Suppressor macrophage treated with lipopolysaccharide for 4 hours (primary cell): ENCODE data around the gene PRAMEF1.
"Not testable (repeated sequence)": the region's sequence is repeated elsewhere in the genome, so short reads cannot be mapped to it uniquely, and the experiment has no call there.

Source experiments
- DNase-seq: peaks from one replicate; pipeline ENCODE4 v3.0.0-alpha.2; 2020

Gene PRAMEF1, protein sequence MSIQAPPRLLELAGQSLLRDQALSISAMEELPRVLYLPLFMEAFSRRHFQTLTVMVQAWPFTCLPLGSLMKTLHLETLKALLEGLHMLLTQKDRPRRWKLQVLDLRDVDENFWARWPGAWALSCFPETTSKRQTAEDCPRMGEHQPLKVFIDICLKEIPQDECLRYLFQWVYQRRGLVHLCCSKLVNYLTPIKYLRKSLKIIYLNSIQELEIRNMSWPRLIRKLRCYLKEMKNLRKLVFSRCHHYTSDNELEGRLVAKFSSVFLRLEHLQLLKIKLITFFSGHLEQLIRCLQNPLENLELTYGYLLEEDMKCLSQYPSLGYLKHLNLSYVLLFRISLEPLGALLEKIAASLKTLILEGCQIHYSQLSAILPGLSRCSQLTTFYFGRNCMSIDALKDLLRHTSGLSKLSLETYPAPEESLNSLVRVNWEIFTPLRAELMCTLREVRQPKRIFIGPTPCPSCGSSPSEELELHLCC

DNA sequence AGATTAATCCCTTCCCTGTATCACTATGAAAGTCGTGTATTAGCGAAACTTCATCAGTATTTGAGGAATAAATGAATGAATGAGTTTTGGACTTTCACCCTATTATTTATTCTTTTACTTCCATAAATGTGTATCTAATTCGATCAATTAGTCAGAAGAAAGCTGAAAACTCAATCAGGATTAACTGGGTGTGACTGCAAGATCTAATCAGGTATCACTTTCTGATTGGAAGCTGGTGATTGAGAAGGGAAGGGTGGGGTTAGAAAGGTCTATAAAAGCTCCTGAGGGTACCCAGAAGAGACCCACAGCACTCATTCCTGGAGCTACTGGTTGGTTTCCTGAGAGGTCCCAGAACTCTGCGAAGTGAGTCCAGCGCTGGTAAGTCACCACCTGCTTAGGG is at the start of gene PRAMEF1:
TSS of gene PRAMEF1 (plus strand) at position 301 of the 400 bp plus-strand sequence. CDS start 1,831 bp downstream, outside the sequence.
- DNase-seq: not testable (repeated sequence)

DNA sequence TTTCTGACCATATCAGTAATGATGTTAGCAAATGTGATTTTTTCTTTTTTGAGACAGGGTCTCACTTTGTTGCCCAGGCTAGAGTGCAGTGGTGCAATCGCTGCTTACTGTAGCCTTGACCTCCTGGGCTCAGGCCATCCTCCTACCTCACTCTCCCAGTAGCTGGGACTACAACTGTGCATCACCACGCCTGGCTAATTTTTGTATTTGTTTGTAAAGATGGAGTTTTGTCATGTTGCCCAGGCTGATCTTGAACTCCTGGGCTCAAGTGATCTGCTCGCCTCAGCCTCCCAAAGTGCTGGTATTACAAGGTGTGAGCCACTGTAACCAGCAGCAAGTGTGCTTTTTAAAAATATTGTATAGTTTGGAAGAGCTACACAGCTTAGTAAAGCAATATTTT is 49.3 kb upstream of the PRAMEF1 start:
- no peak for DNase-seq

DNA sequence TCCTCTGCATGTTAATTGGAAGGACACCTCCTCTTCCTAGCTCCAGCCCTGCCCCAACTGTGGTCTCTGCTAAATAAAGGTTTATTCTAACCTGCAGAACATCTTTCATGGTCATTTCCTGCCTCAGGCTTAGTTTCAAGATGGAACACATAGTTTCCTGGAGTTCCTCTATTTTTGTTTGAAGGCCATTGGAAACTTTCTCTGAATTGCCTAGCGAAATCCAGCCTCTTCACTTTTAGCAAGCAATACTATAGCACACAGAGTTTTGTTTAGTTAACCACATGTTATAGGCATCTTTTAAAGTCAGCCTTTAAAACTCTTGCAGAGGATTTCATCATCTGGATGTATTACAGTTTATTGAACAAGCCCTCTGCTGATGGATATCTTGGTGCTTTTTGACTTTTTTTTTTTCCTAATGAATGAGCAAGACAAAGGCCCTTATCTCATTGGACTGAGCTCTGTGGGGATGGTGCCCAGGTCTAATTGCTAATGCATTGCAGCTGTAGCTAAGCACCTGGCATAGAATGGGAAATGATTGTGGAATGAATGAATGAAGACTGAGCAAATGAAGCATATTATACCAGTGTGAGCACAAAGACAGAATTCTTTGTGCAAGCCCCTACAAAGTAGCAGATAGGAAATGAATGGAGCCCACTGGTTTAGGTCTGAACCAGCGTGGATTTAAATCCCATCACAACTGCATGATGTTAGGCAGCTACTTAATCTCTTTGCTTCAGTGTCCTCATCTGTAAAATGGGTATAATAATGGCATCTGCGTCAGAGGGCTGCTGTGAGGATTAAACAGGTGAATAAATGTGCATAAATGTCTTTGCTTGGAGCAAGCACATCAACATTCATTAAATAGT is 45.8 kb upstream of the PRAMEF1 start:
- DNase-seq: no peak

DNA sequence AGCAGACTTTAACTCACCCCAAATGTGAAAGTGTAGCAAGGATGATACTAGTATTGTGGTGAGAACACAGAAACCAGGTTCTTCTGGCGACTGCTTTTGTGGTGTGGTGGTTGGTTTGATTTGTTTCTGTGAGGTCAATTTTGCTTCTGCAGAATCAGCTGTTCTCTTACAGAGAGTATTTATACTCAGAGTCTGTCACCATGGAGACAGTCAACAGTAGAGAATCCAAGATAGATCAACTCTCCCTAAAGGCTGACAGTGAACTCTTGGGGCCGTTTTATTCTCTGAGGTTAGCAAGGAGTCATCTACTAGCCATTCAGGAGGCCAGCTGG is 45.2 kb upstream of the PRAMEF1 start, which contains the start of gene CFAP107:
TSS of gene CFAP107 (plus strand) at position 209 of the 332 bp plus-strand sequence. CDS start 231 bp downstream, outside the sequence.
- DNase-seq: no peak

DNA sequence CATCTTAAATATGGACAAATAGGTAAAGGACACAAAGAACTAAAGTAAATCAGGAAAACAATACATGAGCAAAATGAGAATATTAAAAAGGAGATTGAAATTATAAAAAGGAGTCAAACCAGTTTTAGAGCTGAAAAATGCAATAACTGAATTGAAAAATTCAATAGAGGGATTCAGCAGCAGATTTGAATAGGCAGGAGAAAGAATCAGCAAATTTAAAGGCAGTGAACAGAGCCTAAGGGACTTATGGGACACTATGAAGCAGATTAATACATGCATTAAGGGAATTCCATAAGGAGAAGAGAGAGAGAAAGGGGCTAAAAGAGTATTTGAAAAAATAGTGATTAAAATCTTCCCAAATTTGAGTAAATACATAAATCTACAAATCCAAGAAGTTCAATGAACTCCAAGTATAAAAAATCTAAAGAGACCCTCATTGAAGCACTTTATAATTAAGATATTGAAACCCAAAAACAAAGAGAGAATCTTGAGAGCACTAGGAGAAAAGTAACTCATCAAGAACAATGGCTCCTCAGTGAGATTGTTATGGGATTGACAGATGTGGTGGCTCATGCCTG is 42.3 kb upstream of the PRAMEF1 start:
- no peak for DNase-seq

DNA sequence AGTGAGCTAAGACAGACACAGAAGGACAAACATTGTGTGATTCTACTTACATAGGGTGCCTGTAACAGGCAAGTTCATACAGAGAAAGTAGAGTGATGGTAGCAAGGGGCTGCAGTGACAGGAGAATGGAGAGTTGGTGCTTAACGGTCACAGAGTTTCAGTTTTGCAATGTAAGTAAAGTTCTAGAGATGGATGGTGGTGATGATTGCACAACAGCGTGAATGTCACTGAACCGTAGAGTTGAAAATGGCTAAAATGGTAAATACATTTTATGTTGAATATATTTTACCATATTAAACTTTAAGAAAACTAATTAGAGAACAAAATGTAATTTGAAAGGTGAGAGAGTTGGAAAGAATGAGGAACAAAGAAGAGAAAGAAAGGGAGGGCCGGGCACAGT is 36.5 kb upstream of the PRAMEF1 start:
- DNase-seq: no peak

DNA sequence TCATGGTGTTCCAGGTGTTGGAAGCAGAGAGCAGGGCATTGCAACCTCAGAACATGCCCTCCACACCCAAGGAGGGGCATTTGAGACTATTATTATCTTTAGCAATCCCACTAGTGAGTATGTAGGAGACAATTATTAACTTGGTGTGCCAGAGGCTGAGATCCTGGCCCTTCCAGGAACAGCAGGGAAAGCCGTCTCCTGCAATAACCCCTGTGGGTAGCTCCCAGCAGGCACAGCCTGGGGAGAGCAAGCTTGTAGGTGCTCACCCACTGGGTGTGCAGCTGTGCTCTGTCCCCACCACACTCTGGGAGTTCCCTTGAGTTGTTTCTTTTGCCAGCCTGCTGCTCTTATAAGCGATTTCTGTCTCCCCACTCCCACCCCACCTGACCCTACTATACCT is 34.9 kb upstream of the PRAMEF1 start:
- no peak for DNase-seq

DNA sequence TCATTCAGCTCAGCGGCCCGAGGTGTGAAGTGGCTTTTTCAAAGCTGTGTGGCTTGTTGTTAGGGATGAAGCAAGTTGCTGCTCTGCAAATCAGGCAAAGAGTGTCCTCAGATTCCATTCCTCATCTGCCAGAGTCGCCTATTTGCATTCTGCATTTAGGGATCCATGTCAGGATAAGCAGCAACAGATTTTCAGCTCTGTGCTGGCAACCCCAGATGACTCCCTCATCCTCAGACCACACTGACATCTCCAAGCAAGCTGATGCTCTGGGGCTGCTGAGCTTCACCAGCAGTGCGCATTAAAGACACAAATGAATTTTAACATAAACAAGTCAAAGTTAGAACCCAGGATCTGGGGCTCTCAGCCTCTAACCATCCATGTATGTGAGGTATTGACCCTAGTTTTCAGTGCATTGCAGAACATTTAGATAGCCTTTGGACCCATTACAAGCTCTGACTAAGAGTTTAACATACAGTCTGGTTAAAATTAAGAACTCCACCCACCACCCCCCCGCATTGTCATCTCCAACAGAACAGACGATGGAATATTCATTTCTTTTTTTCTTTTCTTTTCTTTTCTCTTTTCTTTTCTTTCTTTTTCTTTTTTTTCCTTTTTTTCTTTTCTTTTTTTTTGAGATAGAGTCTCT is 34.3 kb upstream of the PRAMEF1 start:
- DNase-seq: no peak

DNA sequence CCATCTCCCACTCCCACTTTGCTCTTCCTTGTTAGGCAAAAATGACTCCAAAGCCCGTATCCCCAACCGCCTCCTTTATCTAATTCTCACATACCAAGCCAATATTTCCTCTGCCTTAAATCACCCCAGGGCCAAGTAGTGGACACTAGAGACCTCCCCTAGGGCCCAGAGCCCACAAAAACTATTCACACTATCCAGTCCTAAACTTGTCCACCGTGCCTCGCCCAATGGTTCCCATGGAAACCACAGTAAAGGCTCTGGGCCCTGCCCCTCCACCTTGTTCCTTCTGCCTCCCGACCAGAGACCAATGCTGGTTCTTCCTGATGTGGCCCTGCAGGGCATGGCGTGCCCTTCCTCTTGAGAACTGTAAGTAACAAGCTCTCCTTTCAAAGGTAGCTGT is 33.4 kb upstream of the PRAMEF1 start:
- DNase-seq: no peak

DNA sequence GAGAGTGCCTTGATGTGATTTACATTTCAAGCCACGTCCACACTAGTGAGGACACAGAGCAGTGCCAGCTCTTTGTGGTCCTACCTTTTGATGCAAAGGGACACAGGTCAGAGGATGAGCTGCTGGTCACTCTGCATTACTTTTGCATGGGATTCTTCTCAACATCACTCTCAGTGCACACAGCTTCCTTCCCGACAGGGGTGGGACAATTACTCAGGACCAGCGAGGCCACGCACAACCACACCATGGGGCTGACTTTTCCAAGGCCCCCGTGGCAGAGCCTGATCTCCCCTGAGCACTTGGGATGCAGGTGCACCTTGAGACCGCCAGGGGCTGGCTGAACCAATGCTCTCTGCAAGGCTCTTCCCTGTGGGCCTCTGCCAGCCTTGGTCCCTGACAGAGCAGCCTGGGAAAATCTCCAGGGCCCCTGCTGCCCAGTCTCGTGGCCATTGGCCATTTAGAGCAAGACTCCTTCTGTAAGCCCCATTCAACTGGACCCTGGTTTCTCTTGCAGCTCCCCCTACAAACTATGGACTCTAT is 30.9 kb upstream of the PRAMEF1 start:
- DNase-seq: no peak

DNA sequence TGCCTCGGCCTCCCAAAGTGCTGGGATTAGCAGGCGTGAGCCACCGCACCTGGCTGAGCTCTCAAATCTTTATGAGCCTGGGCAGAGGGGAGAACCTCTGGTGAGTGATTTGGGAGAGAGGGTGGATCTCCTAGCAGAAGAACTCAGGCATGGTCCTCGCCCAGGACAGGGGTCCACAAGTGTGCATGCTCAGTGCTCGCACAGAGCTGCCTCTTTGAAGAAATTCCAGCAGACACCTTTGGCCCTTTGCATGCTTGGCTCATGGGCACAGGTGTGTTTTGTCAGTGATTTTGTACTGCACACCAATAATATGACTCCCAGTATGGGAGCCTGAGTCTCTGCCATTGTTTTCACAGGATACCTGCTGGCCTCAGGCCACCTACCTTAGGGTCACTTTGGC is 29.4 kb upstream of the PRAMEF1 start:
- DNase-seq: no peak

DNA sequence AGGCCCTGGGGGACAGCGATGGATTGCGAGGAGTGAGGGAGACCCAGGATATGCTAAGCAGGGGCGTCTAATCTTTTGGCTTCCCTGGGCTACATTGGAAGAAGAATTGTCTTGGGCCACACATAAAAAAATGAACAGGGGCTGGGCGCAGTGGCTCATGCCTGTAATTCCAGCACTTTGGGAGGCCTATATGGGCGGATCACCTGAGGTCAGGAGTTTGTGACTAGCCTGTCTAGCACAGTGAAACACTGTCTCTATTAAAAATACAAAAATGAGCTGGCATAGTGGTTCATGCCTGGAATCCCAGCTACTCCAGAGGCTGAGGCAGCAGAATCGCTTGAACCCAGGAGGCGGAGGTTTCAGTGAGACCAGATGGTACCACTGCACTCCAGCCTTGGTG is 28.4 kb upstream of the PRAMEF1 start:
- DNase-seq: no peak

DNA sequence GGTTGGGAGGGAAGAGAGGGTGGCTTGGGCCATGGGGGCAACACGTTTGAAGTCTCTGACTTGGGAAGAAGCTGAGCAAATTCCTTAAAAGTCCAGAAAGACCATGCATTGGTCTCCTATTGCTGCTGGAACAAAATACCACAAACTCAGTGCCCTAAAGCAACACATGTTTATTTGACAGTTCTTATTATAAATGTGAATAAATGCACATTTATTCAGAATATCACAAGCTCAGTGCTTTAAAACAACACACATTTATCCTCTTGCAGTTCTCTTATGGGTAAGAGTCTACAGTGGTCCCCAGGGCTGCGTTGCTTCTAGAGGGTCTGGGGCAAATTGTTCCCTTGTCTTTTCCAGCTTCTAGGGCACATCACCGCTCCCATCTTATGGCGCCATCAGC is 27.7 kb upstream of the PRAMEF1 start:
- no peak for DNase-seq

DNA sequence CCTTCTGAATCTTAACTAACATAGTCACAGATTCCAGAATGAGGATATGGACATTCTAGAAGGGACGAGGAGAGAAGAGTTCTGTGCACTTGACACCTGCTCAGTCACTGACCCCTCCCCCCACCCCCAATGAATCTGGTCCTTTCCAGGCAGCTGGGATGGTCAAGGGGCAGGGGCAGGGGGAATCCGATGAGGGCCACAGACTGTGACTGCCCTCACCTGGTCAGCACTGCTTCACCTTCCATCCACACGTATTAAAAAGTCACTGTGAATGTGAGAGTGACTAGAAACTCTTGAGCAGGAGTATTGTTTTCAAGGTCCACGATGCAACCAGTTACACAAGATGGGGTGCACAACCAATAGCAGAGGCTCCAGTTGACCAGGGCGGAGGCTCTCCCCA is 27.2 kb upstream of the PRAMEF1 start:
- no peak for DNase-seq

DNA sequence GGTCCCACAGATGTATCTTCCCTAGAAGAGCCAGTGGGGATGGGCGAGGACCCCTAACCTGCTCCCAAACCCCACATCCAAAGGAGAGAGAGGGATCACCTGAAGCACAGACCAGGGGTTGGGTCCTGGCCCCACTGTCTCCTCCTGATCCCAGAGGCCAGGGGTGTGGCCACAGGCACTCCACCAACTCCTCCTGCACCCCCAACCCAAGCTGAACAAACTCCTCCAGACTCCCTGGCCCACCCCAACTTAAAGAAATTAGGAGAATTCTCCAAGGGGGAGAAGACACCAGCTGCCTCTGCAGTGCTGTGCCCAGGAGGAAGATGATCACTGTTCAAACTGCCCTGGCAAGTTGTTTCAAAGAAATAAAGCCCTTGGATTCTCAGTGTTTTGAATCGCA is 22.2 kb upstream of the PRAMEF1 start:
- no peak for DNase-seq

DNA sequence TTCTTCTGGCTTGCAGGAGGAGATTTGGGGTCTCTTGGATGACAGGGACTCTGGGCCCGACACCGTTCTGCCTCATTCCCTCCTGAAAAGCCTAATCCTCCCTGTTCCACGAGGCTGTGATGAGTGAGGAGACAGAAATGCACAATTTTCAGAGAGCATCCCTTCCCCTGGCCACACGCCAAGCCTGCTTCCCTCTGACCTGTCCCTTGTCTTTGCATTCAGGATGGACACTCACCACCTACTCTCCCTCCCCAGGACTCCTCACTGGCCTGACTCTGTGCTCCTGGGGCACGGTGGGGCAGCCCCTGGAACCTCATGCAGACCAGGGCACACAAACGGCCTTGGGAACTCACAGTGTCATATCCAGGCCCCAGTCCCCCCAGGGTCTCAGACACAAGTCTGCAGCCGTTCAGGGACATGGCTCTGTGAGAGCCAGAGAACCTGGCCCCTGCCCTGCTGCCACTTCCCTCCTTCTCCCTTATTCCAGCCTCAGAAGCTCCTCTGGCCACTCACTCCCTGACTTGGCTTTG is 21.2 kb upstream of the PRAMEF1 start:
- DNase-seq: no peak

DNA sequence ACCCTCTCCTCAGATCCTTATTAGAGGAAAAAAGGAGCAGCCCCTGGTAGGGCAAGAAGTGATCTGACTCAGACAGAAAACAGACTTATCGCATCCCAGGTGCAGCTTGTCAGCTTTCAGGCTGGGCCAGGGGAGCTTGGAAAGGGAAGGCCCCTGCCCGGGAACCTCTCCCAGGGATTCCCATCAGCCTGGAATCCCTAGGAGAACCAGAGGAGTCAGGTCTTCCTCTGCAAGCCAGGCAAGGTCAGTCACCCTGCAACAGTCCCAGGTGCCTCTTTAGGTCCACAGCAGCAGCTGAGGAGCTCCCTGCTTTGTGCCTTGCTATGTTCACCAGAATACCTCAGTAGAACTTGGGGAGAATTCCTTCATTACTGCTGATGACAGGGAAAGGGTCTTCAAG is 20.6 kb upstream of the PRAMEF1 start:
- no peak for DNase-seq

DNA sequence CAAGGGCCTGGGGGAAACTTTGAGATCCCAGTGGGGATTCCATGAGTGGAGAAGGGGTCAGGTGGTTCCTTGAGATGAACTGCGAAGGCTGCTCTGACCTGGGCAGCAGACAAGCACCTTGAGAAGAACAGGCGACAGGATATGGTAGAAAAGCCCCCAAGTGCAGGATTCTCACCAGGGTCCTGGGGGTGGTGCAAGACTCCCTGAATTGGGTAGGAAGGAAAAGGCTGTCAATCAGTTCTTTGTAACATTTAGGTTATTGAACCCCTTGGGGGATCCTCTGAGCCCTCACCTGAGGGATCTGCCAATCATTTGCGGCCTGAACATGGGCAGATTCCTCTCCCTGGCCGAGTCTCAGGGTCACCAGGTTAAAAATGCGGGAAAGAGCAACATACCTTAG is 20.0 kb upstream of the PRAMEF1 start:
- DNase-seq: no peak

DNA sequence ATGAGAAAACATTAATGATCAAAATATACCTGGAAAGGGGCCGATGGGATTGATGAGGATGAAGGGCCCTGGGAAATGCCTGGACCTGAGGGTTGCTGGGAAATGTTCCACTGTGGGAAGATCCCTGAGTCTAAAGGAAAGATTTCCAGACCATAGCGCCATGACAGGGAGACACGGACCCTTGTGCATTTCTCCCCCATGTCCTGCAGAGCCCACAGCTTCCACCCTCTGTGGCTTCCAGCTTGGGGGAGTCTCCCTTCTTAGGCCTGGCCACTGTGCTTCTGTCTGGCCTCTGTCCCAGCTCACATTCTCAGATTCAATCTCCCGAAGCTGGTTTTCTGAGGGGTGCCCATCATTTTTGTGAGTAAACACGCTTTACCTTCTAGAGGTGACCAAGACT is 18.7 kb upstream of the PRAMEF1 start:
- DNase-seq: no peak

DNA sequence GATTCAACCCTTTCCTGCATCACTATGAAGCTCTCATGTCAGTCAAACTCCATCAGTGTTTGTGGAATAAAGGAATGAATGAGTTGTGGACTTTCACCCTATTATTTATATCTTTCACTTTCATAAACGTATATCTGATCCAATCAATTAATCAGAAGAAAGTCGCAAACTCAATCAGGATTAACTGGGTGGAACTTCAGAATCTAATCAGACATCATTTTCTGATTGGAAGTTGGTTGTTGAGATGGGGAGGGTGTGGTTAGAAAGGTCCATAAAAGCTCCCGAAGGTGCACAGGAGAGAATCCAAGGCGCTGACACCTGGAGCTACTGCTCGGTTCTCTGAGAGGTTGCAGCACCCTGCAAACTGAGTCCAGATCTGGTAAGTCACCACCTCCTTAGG is 17.8 kb upstream of the PRAMEF1 start, which contains the start of gene PRAMEF12:
TSS of gene PRAMEF12 (plus strand) at position 301 of the 400 bp plus-strand sequence. CDS start 1,130 bp downstream, outside the sequence.
- DNase-seq: no peak

DNA sequence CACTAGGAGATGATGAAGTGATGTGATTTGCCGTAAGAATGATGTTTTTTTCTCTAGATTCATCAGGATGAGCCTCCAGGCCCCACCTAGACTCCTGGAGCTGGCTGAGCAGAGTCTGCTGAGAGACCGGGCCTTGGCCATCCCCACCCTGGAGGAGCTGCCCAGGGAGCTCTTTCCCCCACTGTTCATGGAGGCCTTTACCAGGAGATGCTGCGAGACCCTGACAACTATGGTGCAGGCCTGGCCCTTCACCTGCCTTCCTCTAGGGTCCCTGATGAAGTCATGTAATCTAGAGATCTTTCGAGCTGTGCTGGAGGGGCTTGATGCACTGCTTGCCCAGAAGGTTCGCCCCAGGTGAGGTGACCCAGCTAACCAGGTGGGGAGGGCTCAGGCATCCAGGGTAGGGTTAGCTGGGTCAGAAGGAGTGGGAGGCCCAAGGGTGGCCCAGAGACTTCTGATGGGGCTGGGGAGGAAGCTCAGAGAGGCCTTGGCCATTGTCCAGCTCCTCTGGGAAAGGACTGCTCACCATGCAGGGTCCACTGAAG is 16.3 kb upstream of the PRAMEF1 start:
- DNase-seq: no peak

DNA sequence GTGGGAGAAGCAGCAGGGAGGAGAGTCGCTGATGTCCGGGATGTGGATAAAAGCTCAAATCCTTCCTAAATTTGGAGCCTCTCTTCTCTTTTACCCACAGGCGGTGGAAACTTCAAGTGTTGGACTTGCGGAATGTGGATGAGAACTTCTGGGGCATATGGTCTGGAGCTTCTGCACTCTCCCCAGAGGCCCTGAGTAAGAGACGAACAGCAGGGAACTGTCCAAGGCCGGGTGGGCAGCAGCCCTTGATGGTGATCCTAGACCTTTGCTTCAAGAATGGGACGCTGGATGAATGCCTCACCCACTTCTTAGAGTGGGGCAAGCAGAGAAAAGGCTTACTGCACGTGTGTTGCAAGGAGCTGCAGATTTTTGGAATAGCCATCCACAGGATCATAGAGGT is 15.8 kb upstream of the PRAMEF1 start:
- no peak for DNase-seq
